22Rv1 (cell line): ENCODE results near the gene MINDY2.

Source experiments
- CTCF ChIP-seq: fragments of 450-650 bp; IDR thresholded peaks from 2 replicates; pipeline ENCODE4 v1.5.1; 2017; ENCODE audit warnings: mild to moderate bottlenecking
- ZFX ChIP-seq: fragments of 450-650 bp; IDR thresholded peaks from 2 replicates; pipeline ENCODE4 v1.6.1; 2017; ENCODE audit warnings: antibody characterized with exemption, borderline replicate concordance

DNA sequence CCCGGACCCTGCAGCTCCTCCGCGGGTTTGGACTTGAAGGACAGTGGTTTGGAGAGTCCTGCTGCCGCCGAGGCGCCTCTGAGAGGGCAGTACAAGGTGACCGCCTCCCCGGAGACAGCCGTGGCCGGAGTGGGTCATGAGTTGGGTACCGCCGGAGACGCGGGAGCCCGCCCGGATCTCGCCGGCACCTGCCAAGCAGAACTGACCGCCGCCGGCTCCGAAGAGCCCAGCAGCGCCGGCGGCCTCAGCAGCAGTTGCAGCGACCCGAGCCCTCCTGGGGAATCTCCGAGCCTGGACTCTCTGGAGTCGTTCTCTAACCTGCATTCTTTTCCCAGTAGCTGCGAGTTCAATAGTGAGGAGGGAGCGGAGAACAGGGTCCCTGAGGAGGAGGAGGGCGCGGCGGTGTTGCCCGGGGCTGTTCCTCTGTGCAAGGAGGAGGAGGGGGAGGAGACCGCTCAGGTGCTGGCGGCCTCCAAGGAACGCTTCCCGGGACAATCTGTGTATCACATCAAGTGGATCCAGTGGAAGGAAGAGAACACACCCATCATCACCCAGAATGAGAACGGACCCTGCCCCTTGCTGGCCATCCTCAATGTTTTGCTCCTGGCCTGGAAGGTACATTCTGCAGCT, 634 bp downstream of the MINDY2 start:
- TF ChIP-seq CTCF (no peak), ZFX (no peak)
